ENCODE results near the gene SP3. TPM values are rescaled to one million over a fixed set of nuclear protein-coding genes. Genes with fewer than 3 reads are reported as not detected.
"Not testable (repeated sequence)": the region's sequence is repeated elsewhere in the genome, so short reads cannot be mapped to it uniquely, and the experiment has no call there.

The SP3 gene
- total RNA-seq, 1 donor = 115 TPM

DNA sequence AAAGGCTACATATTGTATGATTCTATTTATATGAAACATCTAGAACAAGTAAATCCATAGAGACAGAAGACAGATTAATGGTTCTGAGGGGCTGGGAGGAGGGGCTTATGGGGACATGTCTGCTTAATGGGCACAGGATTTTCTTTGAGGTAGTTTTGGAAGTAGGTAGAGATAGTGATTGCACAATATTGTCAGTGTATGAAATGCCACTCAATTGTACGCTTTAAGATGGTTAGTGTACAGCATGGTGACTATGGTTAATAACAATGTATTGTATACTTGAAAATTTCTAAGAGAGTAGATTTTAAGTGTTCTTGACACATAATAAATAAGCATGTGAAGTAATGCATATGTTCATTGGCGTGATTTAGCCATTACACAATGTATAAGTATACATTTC, 68.4 kb downstream of the SP3 start:
- DNase-seq (ENCODE audit: low read depth) = no peak
- no peak overlapping the region for H3K4me3 ChIP-seq (ENCODE audit: low read depth, low read length)
- TF ChIP-seq, protein P1, sequence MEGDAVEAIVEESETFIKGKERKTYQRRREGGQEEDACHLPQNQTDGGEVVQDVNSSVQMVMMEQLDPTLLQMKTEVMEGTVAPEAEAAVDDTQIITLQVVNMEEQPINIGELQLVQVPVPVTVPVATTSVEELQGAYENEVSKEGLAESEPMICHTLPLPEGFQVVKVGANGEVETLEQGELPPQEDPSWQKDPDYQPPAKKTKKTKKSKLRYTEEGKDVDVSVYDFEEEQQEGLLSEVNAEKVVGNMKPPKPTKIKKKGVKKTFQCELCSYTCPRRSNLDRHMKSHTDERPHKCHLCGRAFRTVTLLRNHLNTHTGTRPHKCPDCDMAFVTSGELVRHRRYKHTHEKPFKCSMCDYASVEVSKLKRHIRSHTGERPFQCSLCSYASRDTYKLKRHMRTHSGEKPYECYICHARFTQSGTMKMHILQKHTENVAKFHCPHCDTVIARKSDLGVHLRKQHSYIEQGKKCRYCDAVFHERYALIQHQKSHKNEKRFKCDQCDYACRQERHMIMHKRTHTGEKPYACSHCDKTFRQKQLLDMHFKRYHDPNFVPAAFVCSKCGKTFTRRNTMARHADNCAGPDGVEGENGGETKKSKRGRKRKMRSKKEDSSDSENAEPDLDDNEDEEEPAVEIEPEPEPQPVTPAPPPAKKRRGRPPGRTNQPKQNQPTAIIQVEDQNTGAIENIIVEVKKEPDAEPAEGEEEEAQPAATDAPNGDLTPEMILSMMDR (IDR thresholded peaks at IDR 0.05; ENCODE audit: insufficient read depth, low read length) = no peak

GRCh38 chr2:173892341-173892740, 72.8 kb downstream of the SP3 start:
- TF ChIP-seq, protein P1 (IDR thresholded peaks at IDR 0.05; ENCODE audit: insufficient read depth, low read length) = no peak
- H3K4me3 ChIP-seq (ENCODE audit: low read depth, low read length) = no peak overlapping the region
- no peak for DNase-seq (ENCODE audit: low read depth)

- H3K4me3 ChIP-seq (ENCODE audit: low read depth, low read length) = no peak overlapping the region
- DNase-seq (ENCODE audit: low read depth) = no peak
- TF ChIP-seq, protein P1 (IDR thresholded peaks at IDR 0.05; ENCODE audit: insufficient read depth, low read length) = no peak
Observed at GRCh38 chr2:173891315-173892037, 73.7 kb downstream of the SP3 start.

- DNase-seq (ENCODE audit: low read depth); H3K4me3 ChIP-seq (ENCODE audit: low read depth, low read length): not testable (repeated sequence)
Observed at GRCh38 chr2:173889464-173889863, 75.7 kb downstream of the SP3 start.

DNA sequence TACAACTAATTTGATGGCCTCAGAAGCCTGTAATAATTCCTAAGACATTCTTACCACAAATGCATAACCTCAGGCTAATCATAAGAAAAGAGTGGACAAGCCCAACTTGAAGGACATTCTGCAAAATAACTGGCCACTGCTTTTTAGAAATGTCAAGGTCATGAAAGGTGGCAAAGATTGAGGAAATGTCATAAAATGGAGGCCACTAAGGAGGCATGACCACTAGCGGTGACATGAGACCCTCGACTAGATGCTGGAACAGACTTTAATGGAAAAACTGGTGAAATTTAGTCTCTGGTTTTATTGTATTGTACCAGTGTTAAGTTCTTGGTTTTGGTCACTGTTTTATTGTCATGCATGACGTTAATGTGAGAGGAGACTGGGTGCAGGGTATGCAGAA, 78.6 kb downstream of the SP3 start:
- TF ChIP-seq, protein P1 (IDR thresholded peaks at IDR 0.05; ENCODE audit: insufficient read depth, low read length) = no peak
- no peak overlapping the region for H3K4me3 ChIP-seq (ENCODE audit: low read depth, low read length)
- DNase-seq (ENCODE audit: low read depth) = no peak

DNA sequence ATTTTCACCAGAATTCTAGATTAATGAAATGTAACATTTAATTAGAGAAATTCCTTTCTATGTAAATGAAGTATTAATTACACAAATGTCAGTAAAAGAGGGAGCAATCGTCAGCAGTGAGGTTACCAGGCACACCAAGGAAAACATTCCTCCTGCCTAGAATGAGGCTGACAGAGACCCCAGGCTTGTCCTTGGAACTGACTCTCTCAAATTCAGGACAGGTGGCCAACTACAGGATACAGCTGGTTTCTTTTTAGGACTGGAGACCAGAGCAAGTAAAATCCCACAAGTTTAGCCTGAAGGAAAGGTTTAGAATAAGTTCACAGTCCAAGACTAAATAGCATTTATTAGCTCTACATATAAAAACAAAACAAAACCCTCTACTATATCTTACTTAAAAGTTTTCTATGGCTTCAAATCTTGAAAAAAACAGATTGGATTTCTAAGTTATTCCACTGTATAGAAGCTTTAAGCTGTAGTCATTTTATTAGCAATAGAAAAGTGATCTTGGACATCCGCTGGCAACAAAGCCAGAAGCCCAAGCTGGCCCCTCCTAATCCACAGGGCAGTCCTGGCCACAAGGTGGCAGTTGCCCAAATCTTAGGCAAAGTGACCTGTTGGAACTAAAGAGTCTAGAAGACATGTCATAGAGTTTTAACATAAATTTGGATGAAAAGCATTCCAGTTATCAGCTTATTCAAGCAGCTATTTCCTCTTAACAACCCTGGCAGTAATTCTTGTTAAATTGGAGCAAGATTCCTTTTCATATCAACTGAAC, 81.0 kb downstream of the SP3 start:
- DNase-seq (ENCODE audit: low read depth) = peak; percentile 54
- no peak overlapping the region for H3K4me3 ChIP-seq (ENCODE audit: low read depth, low read length)
- TF ChIP-seq, protein P1 (IDR thresholded peaks at IDR 0.05; ENCODE audit: insufficient read depth, low read length) = peak; percentile 62

DNA sequence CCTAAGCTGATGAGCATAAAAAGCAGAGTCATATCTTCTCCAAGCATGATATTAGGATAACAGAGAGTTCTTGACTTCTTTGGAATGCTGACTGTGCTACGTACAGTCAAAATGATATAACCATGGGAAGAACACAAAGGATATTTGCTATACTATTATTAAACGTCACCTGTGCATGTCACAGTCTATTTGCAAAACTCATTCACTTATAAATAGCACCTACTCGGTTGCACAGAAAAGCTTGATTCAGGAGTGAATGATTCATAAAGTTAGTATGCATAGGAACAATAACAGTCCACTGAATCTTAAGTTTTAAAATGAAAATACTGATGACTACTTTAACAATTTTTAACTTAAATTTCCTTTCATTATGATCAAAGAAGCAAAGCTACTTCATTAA, 83.3 kb downstream of the SP3 start:
- no peak overlapping the region for H3K4me3 ChIP-seq (ENCODE audit: low read depth, low read length)
- DNase-seq (ENCODE audit: low read depth) = no peak
- TF ChIP-seq, protein P1 (IDR thresholded peaks at IDR 0.05; ENCODE audit: insufficient read depth, low read length) = no peak

Data from fibroblast of the aortic adventitia (primary cell).